Endothelial cell of hepatic sinusoid (primary cell): ENCODE measurements around the gene UBTD2.
"Not testable (repeated sequence)": the region's sequence is repeated elsewhere in the genome, so short reads cannot be mapped to it uniquely, and the experiment has no call there.

Experiments used
- in situ Hi-C: cut with HindIII; loops from 2 replicates; pipeline ENCODE4 v1.10.0; 2017; ENCODE audit warnings: low sequenced_read_pairs

UBTD2 gene

GRCh38 chr5:172283020-172283861 is at the start of gene UBTD2:
Gene UBTD2, minus strand, starts transcription at chr5:172283764. Its CDS starts 99 bp downstream, at chr5:172283665.
- in situ Hi-C loops, result no loop called here

GRCh38 chr5:172326901-172327300 is 43.3 kb upstream of the UBTD2 start:
- in situ Hi-C loops, result not testable (repeated sequence)

GRCh38 chr5:172325452-172325851 is 41.9 kb upstream of the UBTD2 start:
- in situ Hi-C loops, result no loop called here

GRCh38 chr5:172322028-172322965 is 38.7 kb upstream of the UBTD2 start:
- in situ Hi-C loops, result no loop called here

- in situ Hi-C loops, result no loop called here
Observed at GRCh38 chr5:172321593-172321992, 38.0 kb upstream of the UBTD2 start.

GRCh38 chr5:172319708-172320441 is 36.3 kb upstream of the UBTD2 start:
- in situ Hi-C loops, result no loop called here

- in situ Hi-C loops, result no loop called here
Observed at GRCh38 chr5:172315587-172316493, 32.3 kb upstream of the UBTD2 start.

GRCh38 chr5:172313915-172314314 is 30.4 kb upstream of the UBTD2 start:
- in situ Hi-C loops, result no loop called here

- in situ Hi-C loops, result no loop called here
Observed at GRCh38 chr5:172312286-172312685, 28.7 kb upstream of the UBTD2 start.

GRCh38 chr5:172311605-172312004 is 28.0 kb upstream of the UBTD2 start:
- in situ Hi-C loops, result no loop called here

- in situ Hi-C loops, result no loop called here
Observed at GRCh38 chr5:172311026-172311425, 27.5 kb upstream of the UBTD2 start.

GRCh38 chr5:172305380-172305779 is 21.8 kb upstream of the UBTD2 start:
- in situ Hi-C loops, result no loop called here

- in situ Hi-C loops, result no loop called here
Observed at GRCh38 chr5:172303572-172304335, 20.2 kb upstream of the UBTD2 start.

- in situ Hi-C loops, result no loop called here
Observed at GRCh38 chr5:172303162-172303561, 19.6 kb upstream of the UBTD2 start.

GRCh38 chr5:172302047-172302710 is 18.6 kb upstream of the UBTD2 start:
- in situ Hi-C loops, result no loop called here

- in situ Hi-C loops, result no loop called here
Observed at GRCh38 chr5:172299916-172300439, 16.4 kb upstream of the UBTD2 start.

- in situ Hi-C loops, result loop anchor here (5.0 kb wide), 1 partner anchor 213 kb away; no protein-coding TSS in a partner anchor
Observed at GRCh38 chr5:172294831-172295230, 11.3 kb upstream of the UBTD2 start.

GRCh38 chr5:172293745-172294342 is 10.3 kb upstream of the UBTD2 start:
- in situ Hi-C loops, result loop anchor here (5.0 kb wide), 1 partner anchor 212 kb away; no protein-coding TSS in a partner anchor
